GM18907 (cell line): ENCODE measurements around the gene CLTC.
"Not testable (repeated sequence)": the region's sequence is repeated elsewhere in the genome, so short reads cannot be mapped to it uniquely, and the experiment has no call there.

Experiments used
- ATAC-seq: cut with Tn5 transposase; IDR thresholded peaks from one replicate; pipeline ENCODE4 v1.9.1; 2021; ENCODE audit warnings: mild to moderate bottlenecking, moderate library complexity; ENCODE audit not compliant: unreplicated experiment

CLTC gene

GRCh38 chr17:59619298-59620063, at the start of gene CLTC:
Gene CLTC, plus strand, starts transcription at chr17:59619895. Its CDS starts 237 bp downstream, at chr17:59620132.
- ATAC-seq = peak; percentile 77

- ATAC-seq = no peak
Measured at GRCh38 chr17:59572301-59572924, 47.3 kb upstream of the CLTC start.

- ATAC-seq = not testable (repeated sequence)
Measured at GRCh38 chr17:59584168-59584567, 35.5 kb upstream of the CLTC start.

- no peak for ATAC-seq
Measured at GRCh38 chr17:59600169-59600568, 19.5 kb upstream of the CLTC start.

GRCh38 chr17:59601130-59601529, 18.6 kb upstream of the CLTC start:
- ATAC-seq = no peak

- ATAC-seq = no peak
Measured at GRCh38 chr17:59607061-59607460, 12.6 kb upstream of the CLTC start.

GRCh38 chr17:59607817-59608403, 11.8 kb upstream of the CLTC start:
- ATAC-seq = no peak

- ATAC-seq = no peak
Measured at GRCh38 chr17:59611503-59611902, 8.2 kb upstream of the CLTC start.

GRCh38 chr17:59616253-59616920, 3.3 kb upstream of the CLTC start:
- no peak for ATAC-seq

GRCh38 chr17:59617156-59617732, 2.5 kb upstream of the CLTC start:
- ATAC-seq = no peak

- no peak for ATAC-seq
Measured at GRCh38 chr17:59619035-59619297, 729 bp upstream of the CLTC start.

- peak; percentile 10 for ATAC-seq
Measured at GRCh38 chr17:59620064-59620359, 317 bp downstream of the CLTC start.

- ATAC-seq = no peak
Measured at GRCh38 chr17:59620518-59621259, 994 bp downstream of the CLTC start.

GRCh38 chr17:59621771-59622170, 2.1 kb downstream of the CLTC start:
- no peak for ATAC-seq

- ATAC-seq = no peak
Measured at GRCh38 chr17:59623151-59623550, 3.5 kb downstream of the CLTC start.

GRCh38 chr17:59626756-59627155, 7.1 kb downstream of the CLTC start:
- no peak for ATAC-seq

- no peak for ATAC-seq
Measured at GRCh38 chr17:59627274-59627673, 7.6 kb downstream of the CLTC start.

GRCh38 chr17:59627770-59628171, 8.1 kb downstream of the CLTC start:
- no peak for ATAC-seq

GRCh38 chr17:59629174-59629573, 9.5 kb downstream of the CLTC start:
- ATAC-seq = no peak

GRCh38 chr17:59631276-59631675, 11.6 kb downstream of the CLTC start:
- ATAC-seq = no peak

- no peak for ATAC-seq
Measured at GRCh38 chr17:59632398-59632797, 12.7 kb downstream of the CLTC start.
